OCI-LY1 (cell line): Measurements from ENCODE around the gene HNRNPF.

Experiments
- H2AFZ ChIP-seq: fragments of 200-600 bp; sonication (generic), shearing (Covaris generic); 2 replicates; pipeline ENCODE4 v1.6.0; 2014; ENCODE audit warnings: antibody characterized with exemption, mild to moderate bottlenecking, low read length
- H3F3A ChIP-seq: fragments of 200-600 bp; sonication (generic), shearing (Covaris generic); 2 replicates; pipeline ENCODE4 v1.6.0; 2014; ENCODE audit warnings: mild to moderate bottlenecking, antibody characterized with exemption, low read length, moderate library complexity; ENCODE audit not compliant: insufficient read depth
- H3K27ac ChIP-seq: fragments of 200-600 bp; sonication (generic); 2 replicates; pipeline ENCODE4 v1.5.1; 2014; ENCODE audit warnings: low read length, mixed run types, mild to moderate bottlenecking, low read depth; ENCODE audit not compliant: poor library complexity, severe bottlenecking
- H3K27me3 ChIP-seq: fragments of 200-600 bp; sonication (generic); 2 replicates; pipeline ENCODE4 v1.6.0; 2014; ENCODE audit warnings: antibody characterized with exemption, mild to moderate bottlenecking, low read length, moderate library complexity; ENCODE audit not compliant: insufficient read depth
- H3K36me3 ChIP-seq: fragments of 200-600 bp; sonication (generic); 2 replicates; pipeline ENCODE4 v1.6.1; 2014; ENCODE audit warnings: mild to moderate bottlenecking, antibody characterized with exemption, low read length, moderate library complexity, mixed read lengths; ENCODE audit not compliant: insufficient read depth
- H3K4me1 ChIP-seq: fragments of 200-600 bp; sonication (generic); 2 replicates; pipeline ENCODE4 v1.5.1; 2014; ENCODE audit warnings: mild to moderate bottlenecking, low read length, moderate library complexity; ENCODE audit not compliant: insufficient read depth, severe bottlenecking
- H3K4me2 ChIP-seq: fragments of 200-600 bp; sonication (generic), shearing (Covaris generic); 2 replicates; pipeline ENCODE4 v1.6.1; 2014; ENCODE audit warnings: low read length
- H3K4me3 ChIP-seq: fragments of 200-600 bp; sonication (generic); 2 replicates; pipeline ENCODE4 v1.5.1; 2014; ENCODE audit warnings: low read length, low read depth, mild to moderate bottlenecking, mixed read lengths; ENCODE audit not compliant: poor library complexity, severe bottlenecking
- H3K79me2 ChIP-seq: fragments of 200-600 bp; shearing (Covaris generic); 2 replicates; pipeline ENCODE4 v1.6.1; 2016; ENCODE audit warnings: mixed run types, low read length, mixed read lengths; ENCODE audit not compliant: insufficient read depth
- H3K9ac ChIP-seq: fragments of 200-600 bp; sonication (generic), shearing (Covaris generic); 2 replicates; pipeline ENCODE4 v1.6.1; 2014; ENCODE audit warnings: mild to moderate bottlenecking, low read length, mixed read lengths
- H3K9me2 ChIP-seq: fragments of 200-600 bp; sonication (generic), shearing (Covaris generic); 2 replicates; pipeline ENCODE4 v1.6.1; 2014; ENCODE audit warnings: low read depth, mild to moderate bottlenecking, low read length, mixed read lengths
- H3K9me3 ChIP-seq: fragments of 200-600 bp; shearing (Covaris generic); 2 replicates; pipeline ENCODE4 v1.6.1; 2014; ENCODE audit warnings: low read length, mixed read lengths
- H4K20me1 ChIP-seq: fragments of 200-600 bp; sonication (generic), shearing (Covaris generic); 2 replicates; pipeline ENCODE4 v1.6.0; 2016; ENCODE audit warnings: mild to moderate bottlenecking, low read length; ENCODE audit not compliant: insufficient read depth
- EZH2 ChIP-seq: fragments of 200-600 bp; sonication (generic), shearing (Covaris generic); IDR thresholded peaks from 2 replicates; pipeline ENCODE4 v1.8.0; 2017; ENCODE audit warnings: borderline replicate concordance, mixed run types, mild to moderate bottlenecking, antibody characterized with exemption, low read length, moderate library complexity, mixed read lengths
- TF ChIP-seq, protein P1 (sequence below): fragments of 200-600 bp; sonication (generic), shearing (Covaris generic); IDR thresholded peaks from 2 replicates; pipeline ENCODE4 v1.5.1; 2017; ENCODE audit warnings: mild to moderate bottlenecking, antibody characterized with exemption, low read length, moderate library complexity, mixed read lengths

Gene HNRNPF

DNA sequence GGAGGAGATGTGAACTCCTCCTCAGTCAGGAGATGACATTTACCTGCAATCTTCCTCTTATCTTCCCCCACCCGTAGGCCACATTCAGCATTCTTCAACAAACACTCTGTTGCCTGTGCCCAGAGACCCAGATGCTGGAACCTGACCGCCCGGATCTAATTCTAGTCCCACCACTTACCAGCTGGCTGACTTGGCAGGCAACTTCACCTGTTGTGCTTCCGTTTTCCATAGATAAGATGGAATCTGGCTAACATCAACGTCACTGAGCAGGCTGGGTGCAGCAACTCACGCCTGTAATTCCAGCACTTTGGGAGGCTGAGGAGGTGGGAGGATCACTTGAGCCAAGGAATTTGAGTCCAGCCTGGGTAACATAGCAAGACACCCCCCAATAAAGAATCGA lies 58.8 kb downstream of the HNRNPF start:
- Histone ChIP-seq H3K27me3 (no peaks in the 10 kb centered on the region; the same call in 1 of the 2 replicates), H3K27ac (no peak overlapping the region), H2AFZ (no peak overlapping the region), H3K9me2 (no peaks in the 10 kb centered on the region), H3F3A (no peaks in the 10 kb centered on the region), H3K9me3 (no peaks in the 10 kb centered on the region), H3K36me3 (no peaks in the 10 kb centered on the region), H3K9ac (no peak overlapping the region), H3K4me2 (no peak overlapping the region), H4K20me1 (no peaks in the 10 kb centered on the region), H3K4me1 (peaks cover 5% of the 10 kb centered on the region), H3K4me3 (no peak overlapping the region), H3K79me2 (no peaks in the 10 kb centered on the region)
- no peak for TF ChIP-seq EZH2
- TF ChIP-seq, protein P1, sequence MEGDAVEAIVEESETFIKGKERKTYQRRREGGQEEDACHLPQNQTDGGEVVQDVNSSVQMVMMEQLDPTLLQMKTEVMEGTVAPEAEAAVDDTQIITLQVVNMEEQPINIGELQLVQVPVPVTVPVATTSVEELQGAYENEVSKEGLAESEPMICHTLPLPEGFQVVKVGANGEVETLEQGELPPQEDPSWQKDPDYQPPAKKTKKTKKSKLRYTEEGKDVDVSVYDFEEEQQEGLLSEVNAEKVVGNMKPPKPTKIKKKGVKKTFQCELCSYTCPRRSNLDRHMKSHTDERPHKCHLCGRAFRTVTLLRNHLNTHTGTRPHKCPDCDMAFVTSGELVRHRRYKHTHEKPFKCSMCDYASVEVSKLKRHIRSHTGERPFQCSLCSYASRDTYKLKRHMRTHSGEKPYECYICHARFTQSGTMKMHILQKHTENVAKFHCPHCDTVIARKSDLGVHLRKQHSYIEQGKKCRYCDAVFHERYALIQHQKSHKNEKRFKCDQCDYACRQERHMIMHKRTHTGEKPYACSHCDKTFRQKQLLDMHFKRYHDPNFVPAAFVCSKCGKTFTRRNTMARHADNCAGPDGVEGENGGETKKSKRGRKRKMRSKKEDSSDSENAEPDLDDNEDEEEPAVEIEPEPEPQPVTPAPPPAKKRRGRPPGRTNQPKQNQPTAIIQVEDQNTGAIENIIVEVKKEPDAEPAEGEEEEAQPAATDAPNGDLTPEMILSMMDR: no peak

DNA sequence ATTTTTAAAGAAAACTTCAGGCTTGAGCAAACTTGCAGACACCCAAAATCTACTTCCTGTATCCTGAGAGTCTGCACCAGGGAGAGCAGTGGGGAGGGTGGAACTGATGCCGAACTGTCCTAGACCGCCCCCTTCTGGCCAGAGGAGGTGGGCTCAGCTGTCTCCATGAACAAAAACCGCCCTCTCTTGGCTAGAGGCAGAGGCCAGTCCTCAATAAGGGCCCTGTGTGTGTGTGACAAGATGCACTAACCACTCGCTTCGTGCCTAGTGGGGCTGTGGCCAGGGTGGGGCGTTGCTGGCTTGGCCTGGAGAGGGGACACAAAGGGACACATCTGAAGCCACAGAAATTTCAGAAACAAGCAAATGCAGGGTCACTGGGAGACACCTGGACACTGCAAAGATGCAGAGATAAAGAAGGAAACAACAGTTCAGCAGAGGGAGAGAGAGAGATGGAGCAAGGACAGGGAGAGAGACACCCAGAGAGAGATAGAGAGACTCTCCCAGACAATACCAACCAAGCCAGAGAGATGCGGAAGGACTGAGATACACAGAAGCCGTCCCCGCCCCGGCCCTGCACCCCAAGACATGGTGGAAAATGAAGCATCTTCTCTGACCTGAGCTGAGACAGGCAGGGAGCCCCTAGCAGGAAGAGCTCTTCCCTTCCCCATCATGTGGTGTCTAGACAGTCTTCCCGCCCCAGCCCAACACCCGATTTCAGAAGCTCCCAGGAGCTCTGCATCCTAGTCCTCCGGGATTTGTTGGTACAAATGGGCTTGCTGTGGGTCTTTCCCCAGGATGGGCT lies 60.3 kb downstream of the HNRNPF start:
- peak overlapping the region; percentile 88 for H2AFZ ChIP-seq

DNA sequence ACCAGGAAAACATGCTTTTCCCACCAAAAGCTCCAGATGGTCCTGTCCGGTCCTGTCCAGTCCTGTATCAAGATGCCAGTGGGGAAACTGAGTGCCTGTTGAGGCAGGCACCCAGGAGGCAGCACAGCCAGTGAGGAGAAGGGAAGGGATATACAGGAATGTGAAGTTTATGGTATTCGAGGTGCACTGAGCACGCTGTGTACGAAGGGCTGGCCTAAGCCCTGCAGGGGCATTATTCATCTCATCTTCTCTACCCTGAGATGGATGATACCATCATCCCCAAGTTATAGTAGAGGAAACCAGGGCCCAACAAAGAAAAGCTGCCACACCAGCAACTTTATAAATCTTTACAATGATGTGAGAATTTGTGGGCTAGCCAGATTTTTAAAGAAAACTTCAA lies 61.0 kb downstream of the HNRNPF start:
- Histone ChIP-seq H3K27me3 (no peaks in the 10 kb centered on the region; the same call in 1 of the 2 replicates), H3K9me3 (no peaks in the 10 kb centered on the region), H3K27ac (no peak overlapping the region), H3K4me1 (peaks cover 5% of the 10 kb centered on the region), H3K9me2 (no peaks in the 10 kb centered on the region), H3K4me2 (no peak overlapping the region), H4K20me1 (no peaks in the 10 kb centered on the region), H2AFZ (peak overlapping the region; percentile 88), H3K4me3 (no peak overlapping the region), H3K79me2 (no peaks in the 10 kb centered on the region), H3F3A (no peaks in the 10 kb centered on the region), H3K36me3 (no peaks in the 10 kb centered on the region), H3K9ac (no peak overlapping the region)
- no peak for TF ChIP-seq EZH2
- TF ChIP-seq, protein P1: no peak

More for the DNA sequence above, 60.3 kb downstream of the HNRNPF start:
- TF ChIP-seq EZH2: no peak
- TF ChIP-seq, protein P1: peak; percentile 95
- H3K4me1 ChIP-seq: peaks cover 5% of the 10 kb centered on the region
- no peaks in the 10 kb centered on the region for H3K36me3 ChIP-seq
- H3K4me2 ChIP-seq: no peak overlapping the region
- no peak overlapping the region for H3K27ac ChIP-seq
- H4K20me1 ChIP-seq: no peaks in the 10 kb centered on the region
- no peaks in the 10 kb centered on the region for H3K9me3 ChIP-seq
- H3K9me2 ChIP-seq: no peaks in the 10 kb centered on the region
- no peaks in the 10 kb centered on the region; the same call in 1 of the 2 replicates for H3K27me3 ChIP-seq
- no peaks in the 10 kb centered on the region for H3F3A ChIP-seq
- H3K9ac ChIP-seq: no peak overlapping the region
- H3K4me3 ChIP-seq: no peak overlapping the region
- H3K79me2 ChIP-seq: no peaks in the 10 kb centered on the region
